Neural crest cell (in vitro differentiated cells): Measurements from ENCODE around the gene RCAN3. TPM values are rescaled to one million over a fixed set of nuclear protein-coding genes. Genes with fewer than 3 reads are reported as not detected.
A peak's percentile ranks its signal among the peaks of the same experiment; 100 is the strongest.
"Not testable (repeated sequence)": the region's sequence is repeated elsewhere in the genome, so short reads cannot be mapped to it uniquely, and the experiment has no call there.

Source experiments
- DNase-seq: peaks from one replicate; pipeline ENCODE4 v3.0.0; 2021; ENCODE audit warnings: low read depth, mixed read lengths, low spot score
- H3K27ac Mint-ChIP-seq: one replicate; pipeline ENCODE4 v1.8.0; 2021; ENCODE audit warnings: mild to moderate bottlenecking, mixed read lengths; ENCODE audit not compliant: unreplicated experiment
- H3K27me3 Mint-ChIP-seq: 2 replicates; pipeline ENCODE4 v1.8.0; 2021; ENCODE audit warnings: low read depth, mild to moderate bottlenecking, mixed read lengths
- H3K36me3 Mint-ChIP-seq: 2 replicates; pipeline ENCODE4 v1.8.0; 2021; ENCODE audit warnings: low read depth, mild to moderate bottlenecking, mixed read lengths
- H3K4me1 Mint-ChIP-seq: 2 replicates; pipeline ENCODE4 v1.8.0; 2021; ENCODE audit warnings: mixed read lengths
- H3K4me3 Mint-ChIP-seq: one replicate; pipeline ENCODE4 v1.8.0; 2021; ENCODE audit warnings: mild to moderate bottlenecking, mixed read lengths
- H3K9me3 Mint-ChIP-seq: 2 replicates; pipeline ENCODE4 v1.8.0; 2021; ENCODE audit warnings: mixed read lengths
- CTCF ChIP-seq: fragments of 200-600 bp; sonication (generic); conservative IDR thresholded peaks from 2 replicates; pipeline ENCODE4 v1.5.0; 2021; ENCODE audit warnings: antibody characterized with exemption, mild to moderate bottlenecking
- total RNA-seq: library from RNA; stranded (reverse); gene quantifications from 2 replicates; pipeline ENCODE4 v1.2.1, GENCODE V29; 2021

Gene RCAN3
- total RNA-seq, 1 donor from 2014 or later = 2.2 TPM

GRCh38 chr1:24526940-24527542 lies 24.4 kb downstream of the RCAN3 start:
- peaks cover 29% of the 10 kb centered on the region for H3K27me3 Mint-ChIP-seq
- no peak overlapping the region for H3K4me3 Mint-ChIP-seq
- H3K27ac Mint-ChIP-seq = no peak overlapping the region
- H3K36me3 Mint-ChIP-seq = no peaks in the 10 kb centered on the region
- no peaks in the 10 kb centered on the region for H3K4me1 Mint-ChIP-seq
- peak; percentile 70 for TF ChIP-seq CTCF
- no peaks in the 10 kb centered on the region for H3K9me3 Mint-ChIP-seq
- no peak for DNase-seq

- no peak overlapping the region for H3K27ac Mint-ChIP-seq
- no peak overlapping the region for H3K4me3 Mint-ChIP-seq
- peaks cover 29% of the 10 kb centered on the region for H3K27me3 Mint-ChIP-seq
- TF ChIP-seq CTCF = no peak
- no peaks in the 10 kb centered on the region for H3K4me1 Mint-ChIP-seq
- no peaks in the 10 kb centered on the region for H3K9me3 Mint-ChIP-seq
- DNase-seq = no peak
- H3K36me3 Mint-ChIP-seq = no peaks in the 10 kb centered on the region
These were observed 26.1 kb downstream of the RCAN3 start for GRCh38 chr1:24528744-24529143.

GRCh38 chr1:24529292-24529691 lies 26.7 kb downstream of the RCAN3 start:
- not testable (repeated sequence) for H3K36me3 Mint-ChIP-seq, DNase-seq, H3K27ac Mint-ChIP-seq, H3K9me3 Mint-ChIP-seq, H3K4me1 Mint-ChIP-seq, H3K4me3 Mint-ChIP-seq
- peaks cover 31% of the 10 kb centered on the region for H3K27me3 Mint-ChIP-seq

GRCh38 chr1:24535021-24535424 lies 32.4 kb downstream of the RCAN3 start:
- TF ChIP-seq CTCF = no peak
- Mint-ChIP-seq H3K36me3 (no peaks in the 10 kb centered on the region), H3K4me3 (no peak overlapping the region), H3K27me3 (peaks cover 11% of the 10 kb centered on the region), H3K27ac (no peak overlapping the region), H3K4me1 (peaks cover 11% of the 10 kb centered on the region), H3K9me3 (no peaks in the 10 kb centered on the region)
- DNase-seq = no peak

- TF ChIP-seq CTCF = no peak
- DNase-seq = no peak
- Mint-ChIP-seq H3K36me3 (no peaks in the 10 kb centered on the region), H3K4me3 (no peak overlapping the region), H3K27ac (no peak overlapping the region), H3K4me1 (peaks cover 11% of the 10 kb centered on the region), H3K9me3 (no peaks in the 10 kb centered on the region), H3K27me3 (peaks cover 7% of the 10 kb centered on the region)
These were observed 33.1 kb downstream of the RCAN3 start for GRCh38 chr1:24535778-24536177.

GRCh38 chr1:24536391-24536840 lies 33.8 kb downstream of the RCAN3 start:
- Mint-ChIP-seq H3K27me3 (peaks cover 4% of the 10 kb centered on the region), H3K4me3 (no peak overlapping the region), H3K36me3 (no peaks in the 10 kb centered on the region), H3K9me3 (no peaks in the 10 kb centered on the region), H3K4me1 (peaks cover 11% of the 10 kb centered on the region), H3K27ac (no peak overlapping the region)
- TF ChIP-seq CTCF = no peak
- no peak for DNase-seq
